Measurements from ENCODE around the gene GALNT8.
"Not testable (repeated sequence)": the region's sequence is repeated elsewhere in the genome, so short reads cannot be mapped to it uniquely, and the experiment has no call there.

Gene GALNT8

DNA sequence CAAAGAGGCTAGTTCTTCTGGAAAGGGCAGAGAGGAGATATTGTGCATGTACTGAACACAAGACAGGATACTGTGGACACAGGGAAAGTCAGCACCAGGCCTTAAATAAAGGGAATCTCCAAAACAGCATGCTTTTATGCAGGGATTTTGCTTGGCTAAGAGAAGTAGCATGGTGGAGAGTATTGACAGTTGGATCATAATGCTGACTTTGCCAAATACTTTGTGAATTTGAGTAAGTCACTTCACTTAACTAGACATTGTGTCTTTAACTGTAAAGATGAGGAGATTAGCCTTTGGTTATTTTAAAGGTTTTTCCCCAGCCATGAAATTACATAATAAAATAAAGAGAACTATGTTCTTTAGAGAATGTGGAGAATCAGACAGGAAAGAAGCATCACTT lies 24.5 kb downstream of the GALNT8 start:
- Histone ChIP-seq H3K4me1 (ENCODE audit: insufficient read depth, low read length) (no peaks in the 10 kb centered on the region), H3K9ac (ENCODE audit: low read depth, low read length) (no peak overlapping the region), H3K27me3 (ENCODE audit: insufficient read depth, low read length) (no peaks in the 10 kb centered on the region), H3K36me3 (ENCODE audit: insufficient read depth, low read length) (peaks cover 7% of the 10 kb centered on the region; the same call in 1 of the 2 replicates), H3K27ac (ENCODE audit: low read depth, low read length) (no peak overlapping the region), H3K9me3 (ENCODE audit: insufficient read depth, low read depth, low read length) (no peaks in the 10 kb centered on the region), H3K4me3 (ENCODE audit: low read length) (no peak overlapping the region)

DNA sequence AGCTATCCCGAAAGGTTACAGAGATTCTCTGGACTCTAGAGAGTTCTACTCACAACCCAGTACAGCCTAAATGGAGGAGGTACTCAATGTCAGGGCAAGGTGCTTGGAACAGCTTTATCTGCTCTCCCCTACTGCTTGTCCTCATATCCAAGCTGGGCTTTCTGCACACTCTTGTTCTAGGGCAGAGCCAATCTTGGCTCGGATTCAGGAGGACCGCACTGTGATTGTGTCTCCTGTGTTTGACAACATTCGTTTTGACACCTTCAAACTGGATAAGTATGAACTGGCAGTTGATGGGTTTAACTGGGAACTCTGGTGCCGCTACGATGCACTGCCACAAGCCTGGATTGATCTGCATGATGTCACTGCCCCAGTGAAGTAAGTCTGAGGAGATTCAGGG lies 25.0 kb downstream of the GALNT8 start:
- H3K9ac ChIP-seq (ENCODE audit: low read depth, low read length), result no peak overlapping the region

DNA sequence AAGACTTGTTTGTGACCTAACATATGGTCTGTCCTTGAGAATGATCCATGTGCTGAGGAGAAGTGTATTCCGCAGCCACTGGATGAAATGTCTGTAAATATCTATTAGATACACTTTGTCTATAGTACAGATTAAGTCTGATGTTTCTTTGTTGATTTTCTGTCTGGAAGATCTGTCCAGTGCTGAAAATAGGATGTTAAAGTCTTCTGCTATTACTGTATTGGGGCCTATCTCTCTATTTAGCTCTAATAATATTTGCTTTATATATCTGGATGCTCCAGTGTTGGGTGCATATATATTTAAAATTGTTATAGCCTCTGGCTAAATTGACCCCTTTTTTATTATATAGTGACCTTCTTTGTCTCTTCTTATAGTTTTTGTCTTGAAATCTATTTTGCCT lies 31.5 kb downstream of the GALNT8 start:
- H3K27me3 ChIP-seq (ENCODE audit: insufficient read depth, low read length); H3K4me3 ChIP-seq (ENCODE audit: low read length); H3K27ac ChIP-seq (ENCODE audit: low read depth, low read length); H3K36me3 ChIP-seq (ENCODE audit: insufficient read depth, low read length); H3K9ac ChIP-seq (ENCODE audit: low read depth, low read length); H3K4me1 ChIP-seq (ENCODE audit: insufficient read depth, low read length); H3K9me3 ChIP-seq (ENCODE audit: insufficient read depth, low read depth, low read length): not testable (repeated sequence)
- WGBS, result 100% methylated on average over 1 of the region's 1 CpG

More for the DNA sequence above, 25.0 kb downstream of the GALNT8 start:
- Histone ChIP-seq H3K27ac (ENCODE audit: low read depth, low read length) (no peak overlapping the region), H3K4me3 (ENCODE audit: low read length) (no peak overlapping the region), H3K9me3 (ENCODE audit: insufficient read depth, low read depth, low read length) (no peaks in the 10 kb centered on the region), H3K36me3 (ENCODE audit: insufficient read depth, low read length) (peaks cover 7% of the 10 kb centered on the region; the same call in 1 of the 2 replicates), H3K27me3 (ENCODE audit: insufficient read depth, low read length) (no peaks in the 10 kb centered on the region), H3K4me1 (ENCODE audit: insufficient read depth, low read length) (no peaks in the 10 kb centered on the region)
- 93% methylated on average over 6 of the region's 6 CpGs for WGBS

DNA sequence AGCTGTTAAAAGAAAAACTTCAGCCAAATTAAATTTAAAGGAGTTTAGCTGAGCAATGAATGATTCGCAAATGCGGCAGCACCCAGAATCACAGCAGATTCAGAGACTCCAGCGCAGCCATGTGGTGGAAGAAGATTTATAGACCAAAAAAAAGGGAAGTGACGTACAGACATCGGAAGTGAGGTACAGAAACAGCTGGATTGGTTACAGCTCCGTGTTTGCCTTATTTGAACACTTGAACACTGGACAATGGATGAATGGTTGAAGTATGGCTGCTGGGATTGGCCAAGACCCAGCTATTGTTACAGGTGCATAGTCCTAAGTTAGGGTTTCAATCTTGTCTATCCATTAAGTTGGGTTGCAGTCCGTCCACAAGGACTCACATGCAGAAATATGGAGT lies 42.6 kb downstream of the GALNT8 start:
- no peaks in the 10 kb centered on the region for H3K9me3 ChIP-seq (ENCODE audit: insufficient read depth, low read depth, low read length)
- H3K36me3 ChIP-seq (ENCODE audit: insufficient read depth, low read length), result 0 out of 2 replicates have a peak, but pooled peaks cover 5% of the 10 kb centered on the region
- H3K27me3 ChIP-seq (ENCODE audit: insufficient read depth, low read length), result no peaks in the 10 kb centered on the region
- 92% methylated on average over 7 of the region's 7 CpGs for WGBS
- no peak overlapping the region for H3K9ac ChIP-seq (ENCODE audit: low read depth, low read length)
- H3K4me1 ChIP-seq (ENCODE audit: insufficient read depth, low read length), result peaks cover 3% of the 10 kb centered on the region; the same call in 1 of the 2 replicates
- H3K27ac ChIP-seq (ENCODE audit: low read depth, low read length), result no peak overlapping the region
- no peak overlapping the region for H3K4me3 ChIP-seq (ENCODE audit: low read length)

DNA sequence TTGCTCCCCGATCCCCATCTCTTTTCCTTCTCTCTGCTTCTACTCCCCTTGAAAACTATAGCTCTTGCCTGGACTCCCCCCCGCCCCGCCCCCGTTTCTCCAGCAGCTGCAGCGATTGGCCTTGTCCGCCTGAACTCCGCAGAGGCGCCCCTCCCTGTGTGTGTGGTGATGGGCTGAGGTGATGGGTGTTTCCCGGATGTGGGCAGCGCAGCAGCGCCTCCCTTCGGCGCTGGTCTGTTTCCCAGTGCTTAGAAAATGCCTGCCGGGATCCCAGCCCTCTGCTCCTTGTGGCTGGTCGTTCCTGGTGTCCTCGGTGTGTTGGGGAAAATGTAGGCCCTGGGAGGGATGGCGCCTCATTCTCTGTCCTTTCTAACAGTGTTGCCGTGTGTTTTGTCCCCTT lies 43.3 kb downstream of the GALNT8 start:
- Histone ChIP-seq H3K27me3 (ENCODE audit: insufficient read depth, low read length) (no peaks in the 10 kb centered on the region), H3K4me3 (ENCODE audit: low read length) (no peak overlapping the region), H3K4me1 (ENCODE audit: insufficient read depth, low read length) (peaks cover 3% of the 10 kb centered on the region; the same call in 1 of the 2 replicates), H3K9ac (ENCODE audit: low read depth, low read length) (no peak overlapping the region), H3K9me3 (ENCODE audit: insufficient read depth, low read depth, low read length) (no peaks in the 10 kb centered on the region), H3K27ac (ENCODE audit: low read depth, low read length) (no peak overlapping the region), H3K36me3 (ENCODE audit: insufficient read depth, low read length) (0 out of 2 replicates have a peak, but pooled peaks cover 5% of the 10 kb centered on the region)
- WGBS, result 40% methylated on average over 18 of the region's 18 CpGs

DNA sequence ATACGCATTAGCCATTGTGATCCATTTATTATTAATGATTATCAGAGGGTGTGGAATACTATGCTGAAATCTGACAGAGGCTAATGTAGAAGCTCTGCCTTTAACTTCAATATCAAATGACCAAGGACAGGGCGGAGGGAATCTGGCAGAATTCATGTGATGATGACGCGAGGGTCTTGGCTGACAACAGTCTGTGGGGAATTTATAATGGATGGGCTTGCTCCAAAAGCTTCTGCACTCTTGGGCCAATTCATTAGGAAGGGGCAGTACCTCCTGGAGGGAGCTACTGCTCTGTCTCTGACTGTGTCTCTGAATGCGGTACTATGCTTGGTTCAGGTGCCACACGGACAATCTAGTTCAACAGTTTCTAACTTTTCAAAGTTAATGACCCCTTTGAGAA lies 46.2 kb downstream of the GALNT8 start:
- Histone ChIP-seq H3K4me3 (ENCODE audit: low read length) (no peak overlapping the region), H3K36me3 (ENCODE audit: insufficient read depth, low read length) (no peaks in the 10 kb centered on the region), H3K27me3 (ENCODE audit: insufficient read depth, low read length) (no peaks in the 10 kb centered on the region), H3K9me3 (ENCODE audit: insufficient read depth, low read depth, low read length) (no peaks in the 10 kb centered on the region), H3K4me1 (ENCODE audit: insufficient read depth, low read length) (peaks cover 3% of the 10 kb centered on the region; the same call in 1 of the 2 replicates), H3K27ac (ENCODE audit: low read depth, low read length) (no peak overlapping the region), H3K9ac (ENCODE audit: low read depth, low read length) (no peak overlapping the region)
- WGBS, result 94% methylated on average over 6 of the region's 6 CpGs

DNA sequence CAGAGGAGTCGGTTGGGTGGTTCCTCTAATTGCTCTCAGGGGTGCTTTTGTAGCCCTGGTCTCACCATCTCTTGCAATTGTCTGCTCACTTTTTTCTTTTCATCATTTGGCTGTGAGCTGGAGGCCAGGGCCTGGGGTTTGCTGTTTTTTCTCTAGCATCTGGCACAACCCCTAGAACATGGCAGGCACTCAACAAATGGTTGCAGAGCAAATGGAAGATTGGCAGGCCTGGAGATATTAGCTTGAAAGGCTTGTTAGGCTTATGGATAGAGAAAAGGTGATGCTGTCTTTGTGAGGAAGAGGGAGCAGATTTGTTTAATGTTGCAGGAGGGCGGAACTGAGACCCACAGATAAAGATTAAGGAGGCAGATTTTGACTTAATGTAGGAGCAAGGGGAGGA lies 47.0 kb downstream of the GALNT8 start:
- no peak overlapping the region for H3K27ac ChIP-seq (ENCODE audit: low read depth, low read length)
- no peaks in the 10 kb centered on the region for H3K36me3 ChIP-seq (ENCODE audit: insufficient read depth, low read length)
- H3K9ac ChIP-seq (ENCODE audit: low read depth, low read length), result no peak overlapping the region
- no peak overlapping the region for H3K4me3 ChIP-seq (ENCODE audit: low read length)
- no peaks in the 10 kb centered on the region for H3K9me3 ChIP-seq (ENCODE audit: insufficient read depth, low read depth, low read length)
- 92% methylated on average over 2 of the region's 2 CpGs for WGBS
- H3K4me1 ChIP-seq (ENCODE audit: insufficient read depth, low read length), result peaks cover 3% of the 10 kb centered on the region; the same call in 1 of the 2 replicates
- H3K27me3 ChIP-seq (ENCODE audit: insufficient read depth, low read length), result no peaks in the 10 kb centered on the region

DNA sequence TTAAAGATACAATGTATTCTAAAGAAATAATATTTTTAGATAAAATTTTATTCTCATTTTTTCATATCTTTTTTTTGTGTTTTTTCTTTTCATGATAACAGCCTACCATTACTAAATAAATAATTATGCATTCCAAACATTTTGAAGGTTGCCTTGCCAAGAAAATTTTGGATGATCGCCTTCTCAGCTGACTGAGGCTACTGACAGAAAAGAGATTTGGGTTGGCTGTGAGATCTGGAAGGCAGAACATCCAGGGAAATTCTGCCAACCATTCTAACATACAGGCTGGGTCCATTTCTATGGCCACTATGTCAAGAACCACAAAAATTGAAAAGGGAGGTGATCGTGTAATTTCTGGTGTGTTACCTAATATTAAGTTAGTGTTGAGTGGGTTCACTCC lies 48.1 kb downstream of the GALNT8 start:
- no peak overlapping the region for H3K4me3 ChIP-seq (ENCODE audit: low read length)

DNA sequence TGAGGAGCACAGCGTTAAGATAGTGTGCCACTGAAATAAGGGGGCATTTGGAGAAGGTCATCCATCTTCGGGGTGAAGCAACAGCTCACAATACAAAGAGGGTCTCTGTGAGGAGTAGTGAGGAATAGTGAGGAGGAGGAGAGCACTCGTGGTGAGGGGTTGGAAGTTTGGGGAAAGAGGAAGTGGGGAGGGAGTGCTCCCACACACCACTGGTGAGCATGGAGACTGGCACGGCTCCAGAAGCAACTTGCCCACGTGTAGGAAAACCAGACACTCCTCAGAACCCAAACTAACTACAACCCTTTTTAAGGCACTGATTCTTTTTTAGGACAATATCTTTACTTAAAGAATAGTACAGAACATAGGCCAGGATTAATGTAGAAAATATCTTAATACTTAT lies 48.9 kb downstream of the GALNT8 start:
- Histone ChIP-seq H3K4me3 (ENCODE audit: low read length) (no peak overlapping the region), H3K4me1 (ENCODE audit: insufficient read depth, low read length) (no peaks in the 10 kb centered on the region), H3K9me3 (ENCODE audit: insufficient read depth, low read depth, low read length) (no peaks in the 10 kb centered on the region), H3K27me3 (ENCODE audit: insufficient read depth, low read length) (no peaks in the 10 kb centered on the region), H3K36me3 (ENCODE audit: insufficient read depth, low read length) (no peaks in the 10 kb centered on the region), H3K9ac (ENCODE audit: low read depth, low read length) (no peak overlapping the region), H3K27ac (ENCODE audit: low read depth, low read length) (no peak overlapping the region)
- WGBS, result 93% methylated on average over 5 of the region's 5 CpGs

More for the DNA sequence above, 48.1 kb downstream of the GALNT8 start:
- 100% methylated on average over 1 of the region's 2 CpGs for WGBS
- Histone ChIP-seq H3K27me3 (ENCODE audit: insufficient read depth, low read length) (no peaks in the 10 kb centered on the region), H3K36me3 (ENCODE audit: insufficient read depth, low read length) (no peaks in the 10 kb centered on the region), H3K9me3 (ENCODE audit: insufficient read depth, low read depth, low read length) (no peaks in the 10 kb centered on the region), H3K4me1 (ENCODE audit: insufficient read depth, low read length) (peaks cover under 1% of the 10 kb centered on the region; the same call in 1 of the 2 replicates), H3K9ac (ENCODE audit: low read depth, low read length) (no peak overlapping the region), H3K27ac (ENCODE audit: low read depth, low read length) (no peak overlapping the region)

DNA sequence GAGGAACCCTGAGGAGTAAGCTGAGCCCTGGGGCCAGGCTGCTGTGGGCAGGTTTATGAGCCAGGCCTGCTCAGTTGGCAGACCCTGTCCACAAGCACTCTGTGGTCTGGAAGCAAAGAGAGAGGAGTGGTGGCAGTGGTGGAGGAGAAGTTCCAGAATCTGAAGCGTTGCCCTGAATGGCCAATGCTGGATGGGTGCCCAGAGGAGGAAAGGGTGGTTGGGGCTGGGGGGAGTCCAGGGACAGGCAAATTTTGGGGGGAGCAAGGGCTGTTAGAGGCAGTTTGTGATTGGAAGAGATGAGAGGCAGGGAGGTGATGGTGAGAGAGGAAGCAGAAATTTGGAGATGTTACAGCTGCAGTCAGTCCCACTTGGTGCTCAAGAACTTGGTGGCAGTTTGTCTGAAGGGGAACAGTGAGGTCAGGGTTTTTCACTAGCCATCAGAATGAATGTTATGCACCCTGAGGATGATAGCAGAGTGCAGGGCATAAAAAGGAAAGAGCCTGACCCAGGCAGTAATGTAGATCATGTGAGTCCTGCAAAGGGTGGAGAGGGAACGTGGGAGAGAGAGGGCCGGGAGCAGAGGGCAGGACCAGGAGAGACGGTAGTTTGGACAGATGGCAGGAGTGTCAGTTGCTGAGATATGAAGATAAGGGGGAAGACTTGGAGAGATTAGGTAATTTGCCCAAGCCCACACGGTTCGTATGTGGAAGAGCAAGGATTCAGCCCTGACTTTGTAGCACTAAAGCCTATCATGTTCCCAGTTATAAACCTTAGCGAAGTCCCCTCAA lies 51.2 kb downstream of the GALNT8 start:
- no peaks in the 10 kb centered on the region for H3K4me1 ChIP-seq (ENCODE audit: insufficient read depth, low read length)
- H3K27me3 ChIP-seq (ENCODE audit: insufficient read depth, low read length), result no peaks in the 10 kb centered on the region
- no peak overlapping the region for H3K9ac ChIP-seq (ENCODE audit: low read depth, low read length)
- no peak overlapping the region for H3K4me3 ChIP-seq (ENCODE audit: low read length)
- no peaks in the 10 kb centered on the region for H3K36me3 ChIP-seq (ENCODE audit: insufficient read depth, low read length)
- no peaks in the 10 kb centered on the region for H3K9me3 ChIP-seq (ENCODE audit: insufficient read depth, low read depth, low read length)
- no peak overlapping the region for H3K27ac ChIP-seq (ENCODE audit: low read depth, low read length)
- 92% methylated on average over 7 of the region's 7 CpGs for whole genome bisulfite sequencing

DNA sequence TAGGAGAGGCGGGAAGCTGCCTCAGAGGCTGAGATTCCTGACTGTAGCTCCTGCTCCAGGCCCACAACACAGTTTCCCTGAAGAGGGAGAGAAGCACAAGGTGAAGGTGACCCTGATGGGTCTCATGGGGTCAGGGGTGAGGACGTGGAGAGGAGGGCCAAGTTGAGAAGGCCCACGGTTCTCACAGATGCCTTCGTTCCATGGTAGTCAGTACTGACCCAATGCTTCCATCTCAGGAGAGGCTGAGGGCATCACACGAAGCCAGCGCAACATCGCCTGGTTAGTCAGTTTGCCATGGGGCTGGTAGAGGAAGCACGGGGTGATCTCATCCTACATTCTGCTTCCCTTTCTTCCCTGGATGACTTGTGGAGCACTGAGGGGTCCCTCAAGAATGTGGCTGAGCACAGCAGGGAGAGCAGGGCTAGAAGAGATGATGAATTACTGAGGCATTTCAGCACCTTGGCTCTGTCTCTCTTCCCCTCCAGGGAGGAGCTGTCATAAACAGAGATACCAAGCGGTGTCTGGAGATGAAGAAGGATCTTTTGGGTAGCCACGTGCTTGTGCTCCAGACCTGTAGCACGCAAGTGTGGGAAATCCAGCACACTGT lies 51.9 kb downstream of the GALNT8 start:
- Histone ChIP-seq H3K4me3 (ENCODE audit: low read length) (no peak overlapping the region), H3K9me3 (ENCODE audit: insufficient read depth, low read depth, low read length) (no peaks in the 10 kb centered on the region), H3K4me1 (ENCODE audit: insufficient read depth, low read length) (no peaks in the 10 kb centered on the region), H3K27ac (ENCODE audit: low read depth, low read length) (no peak overlapping the region), H3K27me3 (ENCODE audit: insufficient read depth, low read length) (no peaks in the 10 kb centered on the region), H3K9ac (ENCODE audit: low read depth, low read length) (no peak overlapping the region), H3K36me3 (ENCODE audit: insufficient read depth, low read length) (no peaks in the 10 kb centered on the region)
- 80% methylated on average over 11 of the region's 11 CpGs for WGBS

All from HUES64 (cell line).